Tibial artery (tissue), 4 donors: ENCODE results near the gene CAPZA3.

Experiments used
- DNase-seq, 2 donors: peaks; one replicate each; pipeline ENCODE4 v3.0.0-alpha.2; 2019
- H3K27ac ChIP-seq, 2 donors: fragments of 200-600 bp; sonication (generic) in 1 of 2; 1 replicate in 1 of 2; 2 replicates in 1 of 2; pipeline ENCODE4 v1.5.1; 2018 to 2019; ENCODE audit warnings: mild to moderate bottlenecking in 1 of 2
- H3K27me3 ChIP-seq, 2 donors: fragments of 200-600 bp; sonication (generic) in 1 of 2; one replicate each; pipeline versions ENCODE4 v1.5.1 to v1.6.0; 2016 to 2019
- H3K36me3 ChIP-seq, 3 donors: fragments of 200-600 bp; sonication (generic) in 2 of 3; one replicate each; pipeline ENCODE4 v1.5.1; 2016 to 2019; ENCODE audit warnings: mild to moderate bottlenecking in 2 of 3
- H3K4me1 ChIP-seq, 4 donors: fragments of 200-600 bp; sonication (generic) in 2 of 4; 1 replicate in 3 of 4; 2 replicates in 1 of 4; pipeline ENCODE4 v1.5.1; 2016 to 2019
- H3K4me3 ChIP-seq, 2 donors: fragments of 200-600 bp; sonication (generic) in 1 of 2; 1 replicate in 1 of 2; 2 replicates in 1 of 2; pipeline ENCODE4 v1.5.1; 2018 to 2019; ENCODE audit warnings: mild to moderate bottlenecking in 2 of 2
- H3K9me3 ChIP-seq, 3 donors: fragments of 200-600 bp; sonication (generic) in 1 of 3; one replicate each; pipeline ENCODE4 v1.5.1; 2016 to 2019
- CTCF ChIP-seq, 2 experiments: fragments of 200-600 bp in 1 of 2; fragments of 450-650 bp in 1 of 2; IDR thresholded peaks; one replicate each; pipeline ENCODE4 v1.5.1; 2017 to 2019; ENCODE audit warnings: antibody characterized with exemption in 2 of 2, mild to moderate bottlenecking in 1 of 2, moderate library complexity in 1 of 2
- intact Hi-C: fragments of 100-400 bp; cut with DNase I; formaldehyde crosslinking; loops from one replicate; pipeline ENCODE4 v1.15.0; 2023; ENCODE audit warnings: low total_unique reads

CAPZA3 gene

GRCh38 chr12:18720690-18721089 lies 17.2 kb upstream of the CAPZA3 start:
- H3K27ac ChIP-seq = no peak overlapping the region
- no peaks in the 10 kb centered on the region for H3K27me3 ChIP-seq
- H3K4me1 ChIP-seq = no peaks in the 10 kb centered on the region
- DNase-seq = no peak
- no peaks in the 10 kb centered on the region for H3K9me3 ChIP-seq
- H3K36me3 ChIP-seq = no peaks in the 10 kb centered on the region
- intact Hi-C loops = no loop called here
- no peak overlapping the region for H3K4me3 ChIP-seq
- no peak for TF ChIP-seq CTCF (IDR thresholded peaks at IDR 0.05)

GRCh38 chr12:18721452-18721851 lies 16.5 kb upstream of the CAPZA3 start:
- no peak for TF ChIP-seq CTCF (IDR thresholded peaks at IDR 0.05)
- Histone ChIP-seq H3K9me3 (no peaks in the 10 kb centered on the region), H3K4me3 (no peak overlapping the region), H3K27ac (no peak overlapping the region), H3K4me1 (no peaks in the 10 kb centered on the region), H3K27me3 (no peaks in the 10 kb centered on the region), H3K36me3 (no peaks in the 10 kb centered on the region)
- intact Hi-C loops = no loop called here
- DNase-seq = no peak

- Histone ChIP-seq H3K27ac (no peak overlapping the region), H3K27me3 (no peaks in the 10 kb centered on the region), H3K9me3 (no peaks in the 10 kb centered on the region), H3K4me1 (no peaks in the 10 kb centered on the region), H3K36me3 (no peaks in the 10 kb centered on the region), H3K4me3 (no peak overlapping the region)
- no peak for DNase-seq
- no peak for TF ChIP-seq CTCF (IDR thresholded peaks at IDR 0.05)
- intact Hi-C loops = no loop called here
Measured at GRCh38 chr12:18723752-18724151, 14.2 kb upstream of the CAPZA3 start.

DNA sequence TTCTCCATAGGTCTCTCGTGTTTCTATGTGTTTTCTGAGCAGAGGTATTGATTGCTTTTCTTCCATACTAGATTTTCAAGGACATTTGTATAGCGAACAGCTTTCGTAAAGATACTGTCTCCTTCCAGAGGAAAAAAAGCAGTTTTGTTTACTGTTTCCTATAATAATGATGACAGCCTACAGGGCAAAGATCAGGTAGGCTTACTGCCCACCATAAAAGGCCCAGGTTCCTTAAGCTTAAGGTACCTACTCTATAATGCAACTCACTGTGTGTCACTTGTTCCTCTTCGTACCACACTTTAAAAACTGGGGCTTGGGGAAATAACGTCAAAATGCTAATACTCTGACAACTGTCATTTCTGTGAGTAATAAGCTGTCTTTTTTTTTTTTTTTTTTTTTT lies 6.8 kb upstream of the CAPZA3 start:
- H3K4me1 ChIP-seq = no peaks in the 10 kb centered on the region
- no peaks in the 10 kb centered on the region for H3K27me3 ChIP-seq
- no peak overlapping the region for H3K27ac ChIP-seq
- no peaks in the 10 kb centered on the region for H3K36me3 ChIP-seq
- DNase-seq = no peak
- TF ChIP-seq CTCF (IDR thresholded peaks at IDR 0.05) = no peak
- H3K4me3 ChIP-seq = no peak overlapping the region
- peaks cover 5 to 14% (median 5%) of the 10 kb centered on the region in 3 donors for H3K9me3 ChIP-seq
- intact Hi-C loops = no loop called here

DNA sequence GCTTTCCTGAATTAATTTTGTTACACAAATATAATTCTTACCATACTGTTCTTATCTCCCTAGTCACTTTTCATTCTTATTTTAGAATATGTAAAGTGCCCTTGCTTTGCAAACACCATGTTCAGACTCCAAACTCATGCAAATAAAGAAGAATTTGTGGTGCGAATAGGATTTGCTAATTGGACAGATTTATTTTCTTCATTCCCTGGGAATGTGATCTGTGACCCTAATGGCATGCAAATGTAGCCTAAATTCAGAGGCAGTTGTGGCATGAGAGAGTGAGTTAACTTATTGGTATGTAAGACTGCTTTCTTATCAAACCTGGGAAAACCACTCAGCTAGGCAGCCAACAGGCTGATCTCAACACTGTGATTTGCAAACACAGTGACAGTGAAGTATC lies 10.0 kb downstream of the CAPZA3 start:
- DNase-seq = no peak
- no peak for TF ChIP-seq CTCF (IDR thresholded peaks at IDR 0.05)
- H3K36me3 ChIP-seq = no peaks in the 10 kb centered on the region
- no peak overlapping the region for H3K4me3 ChIP-seq
- intact Hi-C loops = no loop called here
- H3K9me3 ChIP-seq = no peaks in the 10 kb centered on the region
- peaks cover 0 to 12% (median 0%) of the 10 kb centered on the region in 4 donors for H3K4me1 ChIP-seq
- no peaks in the 10 kb centered on the region for H3K27me3 ChIP-seq
- H3K27ac ChIP-seq = no peak overlapping the region

DNA sequence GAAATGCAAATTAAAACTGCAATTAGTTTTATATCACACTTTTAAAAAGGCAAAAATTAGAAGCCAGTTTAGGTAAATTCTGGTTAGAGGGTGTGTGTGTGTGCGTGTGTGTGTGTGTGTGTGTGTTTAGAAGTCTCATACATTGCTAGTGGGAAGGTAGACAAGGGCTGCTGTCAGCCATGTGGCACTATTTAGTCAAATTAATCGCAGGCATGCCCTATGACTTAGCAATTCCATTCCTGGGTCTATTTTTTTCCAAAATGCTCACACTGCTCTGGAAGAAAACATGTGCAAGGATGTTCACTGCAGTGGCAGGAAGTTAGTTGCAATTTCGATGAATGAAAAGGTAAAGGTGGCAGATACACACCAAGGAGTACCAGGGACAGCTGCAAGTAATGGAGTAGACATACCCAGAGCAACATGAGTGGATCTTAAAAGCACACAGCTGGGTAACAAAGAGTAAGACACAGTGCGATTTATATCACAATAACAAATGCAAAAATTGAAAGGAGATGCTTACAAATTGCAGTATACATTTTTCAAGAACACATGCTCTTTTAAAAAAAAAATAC lies 11.6 kb downstream of the CAPZA3 start:
- H3K27ac ChIP-seq = no peak overlapping the region
- H3K36me3 ChIP-seq = no peaks in the 10 kb centered on the region
- DNase-seq = no peak
- intact Hi-C loops = no loop called here
- TF ChIP-seq CTCF (IDR thresholded peaks at IDR 0.05) = no peak
- H3K4me1 ChIP-seq = peaks cover 0 to 12% (median 0%) of the 10 kb centered on the region in 4 donors
- no peak overlapping the region for H3K4me3 ChIP-seq
- H3K9me3 ChIP-seq = no peaks in the 10 kb centered on the region
- no peaks in the 10 kb centered on the region for H3K27me3 ChIP-seq
